Right ventricle myocardium inferior (tissue), 1 donor: Measurements from ENCODE around the gene SEPTIN11. TPM values are rescaled to one million over a fixed set of nuclear protein-coding genes. Genes with fewer than 3 reads are reported as not detected.

ENCODE experiments used
- ATAC-seq: fragments of 200-7000 bp; cut with Tn5 transposase; one replicate; pipeline ENCODE4 v1.9.1; 2020; ENCODE audit warnings: mild to moderate bottlenecking, moderate library complexity
- DNase-seq: peaks from one replicate; pipeline ENCODE4 v3.0.0; 2021; ENCODE audit errors: missing footprints
- intact Hi-C: fragments of 100-400 bp; cut with DNase I; formaldehyde crosslinking; loops from one replicate; pipeline ENCODE4 v1.11.0; 2022
- total RNA-seq: library from RNA; stranded (reverse); fragmentation: NEBNext Ultra II Directional; extraction: Animal tissue kit (Norgen Biotek cat#: 25700); gene quantifications from one replicate; pipeline ENCODE4 v1.2.1, GENCODE V29; 2021
- donor health status: DM: no; HTN: yes; CAD: no; lungs with severe emphysema.

SEPTIN11 gene
- total RNA-seq, 1 donor from 2014 or later: 32.9 TPM

GRCh38 chr4:76993787-76994641, 44.5 kb downstream of the SEPTIN11 start:
- intact Hi-C loops: no loop called here
- DNase-seq: no peak
- ATAC-seq: peak; percentile 86

DNA sequence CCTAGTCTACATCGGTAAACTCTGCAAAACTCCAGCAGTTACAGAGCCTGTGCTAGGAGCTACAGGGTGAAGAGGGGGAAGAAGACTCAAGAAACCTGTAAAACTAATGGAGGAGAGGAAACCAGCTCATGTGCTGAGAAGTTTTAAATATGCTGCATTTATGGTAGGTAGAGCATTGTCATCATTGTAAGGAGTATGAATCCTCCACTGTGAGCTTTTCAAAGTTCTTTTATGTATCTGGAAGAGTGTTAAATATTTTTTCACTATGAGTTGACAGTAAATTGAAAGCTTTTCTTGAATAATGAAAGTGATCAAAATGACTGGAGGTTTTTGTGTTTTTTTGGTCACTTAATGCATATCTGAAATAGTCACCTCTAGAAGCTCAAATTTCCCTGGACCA, 46.2 kb downstream of the SEPTIN11 start:
- no peak for ATAC-seq
- no peak for DNase-seq
- intact Hi-C loops: no loop called here

DNA sequence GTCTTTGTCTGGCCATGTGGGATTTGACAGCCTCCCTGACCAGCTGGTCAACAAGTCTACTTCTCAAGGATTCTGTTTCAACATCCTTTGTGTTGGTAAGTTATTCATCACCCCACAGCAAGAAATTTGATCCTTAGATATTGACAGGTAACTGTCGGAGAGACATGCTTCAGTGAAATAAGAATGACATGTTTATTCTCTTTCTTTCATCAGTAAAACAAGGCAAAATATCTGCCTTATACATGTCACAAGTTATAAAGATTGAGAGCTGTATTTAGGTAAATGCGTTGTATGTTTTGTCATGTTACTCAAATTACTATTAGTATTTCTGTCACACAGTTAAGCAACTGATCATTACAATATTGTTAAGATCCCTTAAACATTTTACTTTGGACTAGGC, 46.9 kb downstream of the SEPTIN11 start:
- intact Hi-C loops: no loop called here
- DNase-seq (no peak), ATAC-seq (no peak)

- intact Hi-C loops: no loop called here
- DNase-seq (no peak), ATAC-seq (no peak)
Observed at GRCh38 chr4:76997077-76997476, 47.5 kb downstream of the SEPTIN11 start.

DNA sequence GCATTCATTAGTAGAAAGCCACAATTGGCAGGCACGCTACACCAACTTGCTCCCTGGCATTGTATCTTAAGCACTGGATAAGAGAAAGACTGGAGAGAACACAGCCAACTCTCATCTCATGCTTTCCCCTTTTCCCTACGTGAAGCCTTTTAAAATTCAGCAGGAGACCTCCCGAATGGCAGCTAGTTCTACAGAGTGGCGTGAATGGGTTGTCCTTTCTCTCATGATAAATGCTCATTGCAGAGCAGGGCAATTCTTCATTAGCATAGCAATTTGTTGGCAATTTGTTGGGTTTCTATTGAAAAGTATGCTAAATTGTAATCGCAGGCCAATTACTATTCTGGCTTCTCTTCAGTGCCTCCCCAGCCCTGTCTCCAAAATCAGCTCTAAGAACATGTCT, 48.0 kb downstream of the SEPTIN11 start:
- peak; percentile 41 for ATAC-seq
- intact Hi-C loops: no loop called here
- DNase-seq: no peak

DNA sequence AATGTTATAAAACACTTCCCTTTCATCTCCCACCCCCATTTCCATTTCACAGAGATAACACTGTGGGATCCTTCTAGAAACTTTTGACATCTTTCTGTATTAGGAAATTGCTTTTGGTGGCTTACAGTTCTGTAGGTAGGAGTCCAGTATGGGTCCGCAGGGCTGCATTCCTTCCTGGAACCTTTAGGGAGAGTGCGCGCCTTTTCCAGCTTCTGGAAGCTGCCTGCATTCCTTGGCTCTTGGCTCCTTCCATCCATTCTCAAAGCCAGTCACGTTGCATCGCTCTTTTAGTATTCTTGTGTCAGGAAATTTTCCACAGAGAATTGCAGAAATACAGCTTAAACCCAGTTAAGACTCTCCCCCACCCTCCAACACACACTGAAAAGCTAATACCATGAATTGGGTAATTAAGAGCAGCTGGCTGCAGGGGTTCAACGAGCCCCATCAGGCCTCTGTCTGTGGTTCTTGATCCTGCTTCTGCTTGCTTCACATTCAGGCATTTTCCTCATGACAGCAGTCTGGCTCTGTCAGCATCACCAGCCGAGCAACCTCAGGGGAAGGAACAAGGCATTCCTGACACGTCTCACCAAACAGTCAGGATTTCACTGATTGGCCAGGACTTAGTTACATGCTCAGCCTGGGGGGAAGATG, 48.8 kb downstream of the SEPTIN11 start:
- ATAC-seq (peak; percentile 51), DNase-seq (no peak)
- intact Hi-C loops: no loop called here

Other genes starting within 250 kb of the SEPTIN11 start
- not detected for gene SOWAHB, start 51.6 kb upstream of the SEPTIN11 start, total RNA-seq
- gene CCNI, start 126.2 kb downstream of the SEPTIN11 start, total RNA-seq: 251 TPM
- gene CCNG2, start 207.5 kb downstream of the SEPTIN11 start, total RNA-seq: 8.5 TPM